ENCODE data around the gene NCOA3. TPM values are rescaled to one million over a fixed set of nuclear protein-coding genes. Genes with fewer than 3 reads are reported as not detected.

Gene NCOA3
- total RNA-seq, 2 experiments from 2014 or later = 66.2 to 73.7 TPM

DNA sequence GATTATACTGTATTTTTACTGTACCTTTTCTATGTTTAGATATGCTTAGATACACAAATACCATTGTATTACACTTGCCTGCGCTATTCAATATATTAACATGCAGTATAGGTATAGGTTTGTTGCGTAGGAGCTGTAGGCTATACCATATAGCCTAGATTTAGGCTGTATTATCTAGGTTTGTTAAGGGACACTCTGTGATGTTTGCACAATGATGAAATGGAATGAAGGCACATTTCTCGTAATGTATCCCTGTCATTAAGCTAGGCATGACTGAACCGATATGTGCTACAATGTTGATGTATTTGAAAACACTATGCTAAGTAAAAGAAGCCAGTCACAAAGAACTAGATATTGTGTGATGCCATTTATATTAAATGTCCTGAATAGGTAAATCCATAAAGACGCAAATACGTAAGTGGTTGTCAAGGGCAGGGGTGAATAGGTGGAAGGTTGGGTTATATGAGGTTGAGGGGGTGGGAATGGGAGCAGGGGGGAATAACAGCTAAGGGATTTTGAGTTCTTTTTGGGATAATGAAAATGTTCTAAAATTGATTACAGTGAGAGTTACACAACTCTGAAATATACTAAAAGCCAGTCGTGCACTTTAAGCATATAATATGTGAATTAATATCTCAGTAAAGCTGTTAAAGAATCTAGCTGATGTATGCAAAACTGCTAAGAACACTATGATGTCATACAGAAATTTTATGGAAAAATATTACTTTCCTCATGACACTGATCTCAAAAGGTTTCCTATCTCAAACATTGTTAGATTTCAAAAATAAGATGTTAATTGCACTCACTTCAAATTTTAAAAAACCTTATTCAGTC lies 97.4 kb downstream of the NCOA3 start:
- Mint-ChIP-seq H3K9me3 (no peaks in the 10 kb centered on the region), H3K27me3 (no peaks in the 10 kb centered on the region), H3K36me3 (ENCODE audit: low read depth) (peaks cover 44% of the 10 kb centered on the region), H3K4me1 (ENCODE audit: low read depth) (peaks cover 49% of the 10 kb centered on the region), H3K27ac (no peak overlapping the region), H3K4me3 (no peak overlapping the region)
- DNase-seq (no peak), ATAC-seq (no peak)
- ChIA-PET POLR2A (interaction anchor here (0.6 to 1.5 kb wide), 2 partner anchors 14 to 445 kb away, joined by 3 read pairs; no protein-coding TSS in a partner anchor), CTCF (interaction anchor here (0.6 to 3.8 kb wide), 3 partner anchors 21 to 358 kb away, joined by 3 to 14 read pairs (median 4); no protein-coding TSS in a partner anchor)
- TF ChIP-seq, protein P1, sequence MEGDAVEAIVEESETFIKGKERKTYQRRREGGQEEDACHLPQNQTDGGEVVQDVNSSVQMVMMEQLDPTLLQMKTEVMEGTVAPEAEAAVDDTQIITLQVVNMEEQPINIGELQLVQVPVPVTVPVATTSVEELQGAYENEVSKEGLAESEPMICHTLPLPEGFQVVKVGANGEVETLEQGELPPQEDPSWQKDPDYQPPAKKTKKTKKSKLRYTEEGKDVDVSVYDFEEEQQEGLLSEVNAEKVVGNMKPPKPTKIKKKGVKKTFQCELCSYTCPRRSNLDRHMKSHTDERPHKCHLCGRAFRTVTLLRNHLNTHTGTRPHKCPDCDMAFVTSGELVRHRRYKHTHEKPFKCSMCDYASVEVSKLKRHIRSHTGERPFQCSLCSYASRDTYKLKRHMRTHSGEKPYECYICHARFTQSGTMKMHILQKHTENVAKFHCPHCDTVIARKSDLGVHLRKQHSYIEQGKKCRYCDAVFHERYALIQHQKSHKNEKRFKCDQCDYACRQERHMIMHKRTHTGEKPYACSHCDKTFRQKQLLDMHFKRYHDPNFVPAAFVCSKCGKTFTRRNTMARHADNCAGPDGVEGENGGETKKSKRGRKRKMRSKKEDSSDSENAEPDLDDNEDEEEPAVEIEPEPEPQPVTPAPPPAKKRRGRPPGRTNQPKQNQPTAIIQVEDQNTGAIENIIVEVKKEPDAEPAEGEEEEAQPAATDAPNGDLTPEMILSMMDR (IDR thresholded peaks at IDR 0.05) = no peak
- intact Hi-C loops (cut with micrococcal nuclease) = no loop called here

DNA sequence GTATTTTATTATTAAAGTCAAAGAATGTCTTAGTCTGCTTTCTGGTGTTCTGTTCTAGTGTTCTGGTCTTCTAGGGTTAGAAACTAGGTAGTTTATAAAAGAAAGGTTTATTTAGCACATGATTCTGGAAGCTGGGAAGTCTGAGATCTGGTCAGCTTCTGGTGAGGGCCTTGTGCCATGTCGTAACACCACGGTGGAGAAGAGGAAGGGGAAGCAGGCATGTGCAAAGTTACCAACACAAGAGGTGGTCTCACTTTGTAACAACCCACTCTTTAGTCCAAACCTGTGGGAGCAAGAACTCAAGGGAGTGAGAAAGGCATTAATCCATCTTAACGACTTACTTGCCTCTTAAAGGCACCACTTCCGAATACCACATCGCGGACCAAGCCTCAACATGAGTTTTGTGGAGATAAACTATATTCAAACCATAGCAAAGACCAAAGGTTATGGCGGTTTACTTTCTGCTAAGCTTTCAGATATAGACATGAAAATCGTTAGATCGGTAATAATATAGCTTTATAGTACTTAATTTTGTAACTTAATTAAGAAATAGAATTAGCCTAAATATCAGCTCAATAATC lies 99.4 kb downstream of the NCOA3 start:
- TF ChIP-seq, protein P1 (IDR thresholded peaks at IDR 0.05) = no peak
- ChIA-PET CTCF (interaction anchor here (1.1 to 3.8 kb wide), 5 partner anchors 9 to 328 kb away, joined by 3 to 14 read pairs (median 5); no protein-coding TSS in a partner anchor), POLR2A (interaction anchor here (1.1 kb wide), 1 partner anchor 30 kb away, joined by 3 read pairs; no protein-coding TSS in a partner anchor)
- no peak for DNase-seq
- Mint-ChIP-seq H3K27ac (peak overlapping the region; percentile 18), H3K4me3 (no peak overlapping the region), H3K9me3 (no peaks in the 10 kb centered on the region), H3K27me3 (no peaks in the 10 kb centered on the region), H3K4me1 (ENCODE audit: low read depth) (peaks cover 58% of the 10 kb centered on the region), H3K36me3 (ENCODE audit: low read depth) (peaks cover 51% of the 10 kb centered on the region)
- no peak for ATAC-seq
- intact Hi-C loops (cut with micrococcal nuclease) = no loop called here

DNA sequence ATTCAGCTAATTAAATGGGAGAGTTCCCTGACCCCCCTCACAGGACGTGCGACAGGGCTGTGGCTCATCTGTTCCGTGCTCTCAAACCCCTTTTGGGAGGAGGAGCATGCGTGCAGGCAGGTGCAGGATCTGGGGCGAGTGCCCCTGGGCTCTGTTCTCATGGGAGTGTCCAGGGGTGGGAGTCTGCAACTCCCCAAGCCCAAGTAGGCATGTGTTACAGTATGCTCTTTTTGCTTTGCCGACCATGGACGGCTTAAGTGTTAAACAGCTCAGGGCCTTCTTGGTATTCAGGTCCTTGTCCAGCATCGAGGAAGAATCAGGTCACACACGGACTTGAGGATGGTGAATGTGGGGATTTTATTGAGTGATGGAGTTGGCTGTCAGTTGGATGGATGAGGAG lies 101.6 kb downstream of the NCOA3 start:
- Mint-ChIP-seq H3K27me3 (no peaks in the 10 kb centered on the region), H3K9me3 (no peaks in the 10 kb centered on the region), H3K36me3 (ENCODE audit: low read depth) (peaks cover 57% of the 10 kb centered on the region), H3K27ac (peak overlapping the region; percentile 91), H3K4me1 (ENCODE audit: low read depth) (peaks cover 73% of the 10 kb centered on the region), H3K4me3 (no peak overlapping the region)
- ChIA-PET POLR2A (no interaction called here), CTCF (interaction anchor here (1.4 to 1.7 kb wide), 3 partner anchors 10 to 219 kb away, joined by 4 to 5 read pairs (median 4); no protein-coding TSS in a partner anchor)
- intact Hi-C loops (cut with micrococcal nuclease) = no loop called here
- TF ChIP-seq, protein P1 (IDR thresholded peaks at IDR 0.05) = no peak
- no peak for ATAC-seq
- DNase-seq = peak; percentile 13

DNA sequence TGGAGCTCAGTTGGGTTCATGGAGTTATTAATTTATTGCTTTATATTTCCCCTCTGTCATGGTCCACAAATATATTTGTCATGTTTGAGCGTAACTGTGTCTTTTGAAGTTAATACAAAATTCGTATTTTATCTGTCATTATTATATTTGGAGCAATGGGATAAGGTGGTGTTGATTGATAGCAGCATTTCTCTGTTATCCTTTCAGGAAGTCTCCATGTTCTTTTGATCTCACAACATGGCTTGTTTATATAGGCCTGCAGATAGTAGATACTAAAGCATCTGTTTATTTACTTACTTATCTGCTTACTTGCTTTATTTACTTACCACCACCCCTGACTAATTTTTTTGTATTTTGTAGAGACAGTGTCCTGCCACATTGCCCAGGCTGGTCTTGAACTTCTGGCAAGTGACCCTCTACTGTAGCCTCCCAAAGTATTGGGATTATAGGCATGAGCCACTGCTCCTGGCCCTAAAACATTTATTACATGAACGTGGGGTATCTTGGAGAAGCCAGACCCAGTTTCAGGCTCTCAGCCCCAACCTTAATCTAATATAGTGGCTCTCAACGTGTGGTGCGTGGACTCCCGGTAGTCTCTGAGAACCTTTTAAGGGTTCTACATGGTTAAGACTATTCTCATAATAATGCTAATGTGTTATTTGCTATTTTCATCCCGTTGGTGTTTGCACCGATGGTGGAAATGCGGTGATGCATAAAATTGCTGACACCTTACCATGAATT lies 104.2 kb downstream of the NCOA3 start:
- ATAC-seq (no peak), DNase-seq (no peak)
- H3K27ac Mint-ChIP-seq = peak overlapping the region; percentile 97
- H3K4me3 Mint-ChIP-seq = peak overlapping the region; percentile 2
- ChIA-PET CTCF (interaction anchor here (1.3 kb wide), 1 partner anchor 333 kb away, joined by 3 read pairs; no protein-coding TSS in a partner anchor), POLR2A (no interaction called here)
- intact Hi-C loops (cut with micrococcal nuclease) = no loop called here
- TF ChIP-seq, protein P1 (IDR thresholded peaks at IDR 0.05) = no peak
- peaks cover 5% of the 10 kb centered on the region for H3K9me3 Mint-ChIP-seq
- H3K4me1 Mint-ChIP-seq (ENCODE audit: low read depth) = peaks cover 83% of the 10 kb centered on the region
- peaks cover 62% of the 10 kb centered on the region for H3K36me3 Mint-ChIP-seq (ENCODE audit: low read depth)
- H3K27me3 Mint-ChIP-seq = no peaks in the 10 kb centered on the region

Measured in activated CD8-positive, alpha-beta T cell treated with anti-CD3 and anti-CD28 coated beads for 36 hours (primary cell).